HCT116 (cell line): Measurements from ENCODE around the gene VCAN.

Source experiments
- EZH2 ChIP-seq: fragments of 200-600 bp; sonication (generic); IDR thresholded peaks from 2 replicates; pipeline ENCODE4 v1.6.1; 2017; ENCODE audit warnings: antibody characterized with exemption, mixed run types
- POLR2A ChIP-seq: IDR thresholded peaks from 2 replicates; pipeline ENCODE4 v1.7.0; 2011; ENCODE audit warnings: borderline replicate concordance; ENCODE audit not compliant: insufficient read depth, insufficient read length; ENCODE audit errors: extremely low read depth
- POLR2AphosphoS5 ChIP-seq: IDR thresholded peaks from 2 replicates; pipeline ENCODE4 v1.6.1; 2011; ENCODE audit warnings: mild to moderate bottlenecking, low read depth, low read length, moderate library complexity
- RAD21 ChIP-seq: IDR thresholded peaks from 2 replicates; pipeline ENCODE4 v1.6.1; 2012; ENCODE audit warnings: low read depth, mild to moderate bottlenecking
- SRF ChIP-seq: IDR thresholded peaks from 2 replicates; pipeline ENCODE4 v1.6.1; 2012; ENCODE audit warnings: low read depth
- YY1 ChIP-seq: IDR thresholded peaks from 2 replicates; pipeline ENCODE4 v1.6.1; 2011; ENCODE audit warnings: low read length, low read depth, moderate library complexity, mild to moderate bottlenecking; ENCODE audit not compliant: insufficient replicate concordance; ENCODE audit errors: extremely low read depth
- TF ChIP-seq, protein P1 (sequence below), 3 experiments: fragments of 200-600 bp in 1 of 3; sonication (generic) in 1 of 3; IDR thresholded peaks in 2 of 3; conservative IDR thresholded peaks in 1 of 3; 2 replicates each; pipeline ENCODE4 v1.5.1; 2012 to 2017; ENCODE audit warnings: low read depth in 2 of 3, low read length in 2 of 3, antibody characterized with exemption in 1 of 3, borderline replicate concordance in 1 of 3, control low read depth in 1 of 3, mild to moderate bottlenecking in 1 of 3, mixed read lengths in 1 of 3, mixed run types in 1 of 3, moderate library complexity in 1 of 3; ENCODE audit not compliant: insufficient read depth in 1 of 3
- TF ChIP-seq, protein P2 (sequence below): IDR thresholded peaks from 2 replicates; pipeline ENCODE4 v1.6.1; 2012

DNA sequence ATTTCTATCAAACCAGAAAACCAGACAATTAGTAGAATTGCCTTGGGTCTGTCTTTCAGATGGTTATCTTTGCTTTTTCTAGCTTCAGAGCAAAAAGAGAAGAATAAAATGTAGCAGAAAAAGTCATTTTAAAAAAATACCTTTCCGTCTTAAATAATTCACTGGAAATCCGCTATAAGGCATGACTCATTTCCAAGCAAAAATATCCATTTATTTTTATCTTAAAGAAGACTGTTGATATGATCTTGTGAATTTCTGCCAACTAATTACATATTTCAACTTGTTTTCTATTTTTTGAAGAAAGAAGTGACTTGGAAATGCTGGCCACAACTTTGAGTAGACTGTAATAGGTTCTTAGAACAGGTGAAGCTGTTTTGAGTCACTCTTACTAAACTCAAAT, 83.7 kb downstream of the VCAN start:
- TF ChIP-seq EZH2 (no peak), POLR2AphosphoS5 (no peak), YY1 (no peak), POLR2A (no peak), RAD21 (no peak), SRF (no peak)
- TF ChIP-seq, protein P1, sequence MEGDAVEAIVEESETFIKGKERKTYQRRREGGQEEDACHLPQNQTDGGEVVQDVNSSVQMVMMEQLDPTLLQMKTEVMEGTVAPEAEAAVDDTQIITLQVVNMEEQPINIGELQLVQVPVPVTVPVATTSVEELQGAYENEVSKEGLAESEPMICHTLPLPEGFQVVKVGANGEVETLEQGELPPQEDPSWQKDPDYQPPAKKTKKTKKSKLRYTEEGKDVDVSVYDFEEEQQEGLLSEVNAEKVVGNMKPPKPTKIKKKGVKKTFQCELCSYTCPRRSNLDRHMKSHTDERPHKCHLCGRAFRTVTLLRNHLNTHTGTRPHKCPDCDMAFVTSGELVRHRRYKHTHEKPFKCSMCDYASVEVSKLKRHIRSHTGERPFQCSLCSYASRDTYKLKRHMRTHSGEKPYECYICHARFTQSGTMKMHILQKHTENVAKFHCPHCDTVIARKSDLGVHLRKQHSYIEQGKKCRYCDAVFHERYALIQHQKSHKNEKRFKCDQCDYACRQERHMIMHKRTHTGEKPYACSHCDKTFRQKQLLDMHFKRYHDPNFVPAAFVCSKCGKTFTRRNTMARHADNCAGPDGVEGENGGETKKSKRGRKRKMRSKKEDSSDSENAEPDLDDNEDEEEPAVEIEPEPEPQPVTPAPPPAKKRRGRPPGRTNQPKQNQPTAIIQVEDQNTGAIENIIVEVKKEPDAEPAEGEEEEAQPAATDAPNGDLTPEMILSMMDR (IDR thresholded peaks at IDR 0.05 in 2 of 3, conservative IDR thresholded peaks at IDR 0.05 in 1 of 3; ENCODE audit: borderline replicate concordance in 1 of 3, insufficient read depth in 1 of 3, low read depth in 2 of 3, low read length in 2 of 3) = no peak
- TF ChIP-seq, protein P2, sequence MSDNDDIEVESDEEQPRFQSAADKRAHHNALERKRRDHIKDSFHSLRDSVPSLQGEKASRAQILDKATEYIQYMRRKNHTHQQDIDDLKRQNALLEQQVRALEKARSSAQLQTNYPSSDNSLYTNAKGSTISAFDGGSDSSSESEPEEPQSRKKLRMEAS = no peak
